NCI-H774 (cell line): ENCODE data around the gene ATRIP.

Experiments
- DNase-seq: peaks from one replicate; lab custom pipeline; 2025; lab: John Stamatoyannopoulos, UW

Gene ATRIP

GRCh38 chr3:48410205-48411040, 36.1 kb upstream of the ATRIP start:
- no peak for DNase-seq

GRCh38 chr3:48411041-48411588, 35.4 kb upstream of the ATRIP start:
- no peak for DNase-seq

DNA sequence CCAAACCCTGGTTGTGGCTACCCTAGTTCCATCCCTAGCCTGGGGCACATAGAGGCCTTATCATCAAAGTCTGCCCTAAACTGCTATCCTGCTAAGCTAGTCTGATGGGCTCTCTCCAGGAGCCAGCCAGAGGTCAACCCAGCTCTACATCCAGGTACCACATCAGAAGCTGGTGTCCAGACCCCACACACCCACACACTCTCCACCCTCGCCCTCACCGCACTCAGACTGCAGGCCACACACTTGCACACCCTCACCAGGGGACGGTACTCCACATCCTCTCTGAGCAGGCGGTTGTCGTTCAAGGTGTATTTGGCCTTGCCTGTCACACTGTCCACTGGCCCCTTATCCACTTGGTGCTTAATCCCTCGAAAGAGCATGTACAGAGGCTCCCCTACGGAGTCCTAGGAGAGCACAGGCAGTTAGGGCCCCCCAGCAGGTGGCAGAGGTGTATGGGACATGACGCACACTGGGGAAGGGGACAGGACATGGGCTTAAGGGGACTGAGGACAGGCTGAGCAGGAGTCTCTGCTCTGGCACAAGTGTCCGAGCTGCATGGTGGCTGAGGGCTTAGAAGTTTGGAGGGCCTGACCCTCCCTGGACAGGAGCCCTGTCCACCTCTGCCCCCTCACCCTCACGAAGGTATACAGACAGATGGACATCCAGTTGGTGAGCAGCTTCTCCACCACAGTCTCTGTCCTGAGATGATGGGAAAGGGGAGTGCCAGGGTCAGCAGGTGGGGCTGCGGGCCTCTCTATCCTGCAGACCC, 34.7 kb upstream of the ATRIP start:
- no peak for DNase-seq

DNA sequence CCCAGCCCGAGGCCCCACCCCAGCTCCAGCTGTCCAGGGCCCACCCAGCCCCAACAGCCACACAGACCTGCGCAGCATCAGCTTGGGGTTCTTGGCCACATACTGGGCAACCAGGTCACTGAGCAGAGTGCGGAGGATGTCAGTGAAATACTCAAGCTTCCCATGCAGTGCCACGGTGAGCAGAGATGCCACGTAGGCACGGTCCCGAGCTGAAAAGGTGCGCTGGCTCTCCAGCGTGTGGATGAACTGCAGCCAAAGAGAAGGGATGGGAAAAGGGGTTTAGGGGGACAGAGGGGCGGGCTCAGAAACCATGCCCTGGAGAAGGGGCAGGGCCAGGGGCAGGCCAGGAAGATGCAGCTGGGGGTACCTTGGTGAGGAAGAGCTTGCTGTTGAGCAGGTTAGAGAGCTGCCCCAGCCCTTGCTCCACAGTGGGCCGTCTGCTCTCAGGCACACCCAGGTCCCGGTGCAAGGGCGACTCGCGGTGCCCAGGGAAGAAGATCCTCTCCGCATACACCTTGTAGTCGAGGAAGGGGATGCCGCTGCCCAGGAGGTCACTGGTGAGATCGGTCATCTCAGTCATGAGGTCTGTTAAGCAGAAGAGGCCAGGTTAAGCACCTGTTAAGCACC, 34.0 kb upstream of the ATRIP start:
- DNase-seq = no peak

GRCh38 chr3:48413086-48413485, 33.5 kb upstream of the ATRIP start:
- DNase-seq = no peak

- no peak for DNase-seq
These were observed 32.9 kb upstream of the ATRIP start for GRCh38 chr3:48413611-48414010.

- no peak for DNase-seq
These were observed 31.9 kb upstream of the ATRIP start for GRCh38 chr3:48414376-48415250.

GRCh38 chr3:48415251-48415953, 31.1 kb upstream of the ATRIP start:
- no peak for DNase-seq

DNA sequence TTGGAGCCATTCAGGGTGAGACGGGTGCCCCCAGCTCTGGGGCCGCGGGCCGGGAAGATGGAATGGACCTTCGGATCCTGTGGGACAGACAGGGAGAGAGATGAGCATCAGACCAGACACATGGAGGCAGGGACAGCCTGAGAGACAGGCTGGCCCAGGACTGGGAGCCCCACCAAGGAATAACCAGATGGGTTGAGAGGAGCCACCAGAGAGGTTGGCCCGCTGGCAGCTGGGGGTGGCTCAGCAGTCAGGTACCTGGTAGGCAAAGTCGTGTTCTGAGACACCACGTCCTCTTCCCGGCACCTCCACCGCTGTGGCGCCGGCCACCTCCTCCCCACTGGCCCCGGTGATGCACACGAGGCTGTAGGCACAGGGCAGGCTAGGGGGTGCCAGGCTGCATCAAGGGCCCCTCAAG, 30.4 kb upstream of the ATRIP start:
- DNase-seq = no peak

GRCh38 chr3:48416546-48416945, 30.0 kb upstream of the ATRIP start:
- DNase-seq = no peak

- DNase-seq = no peak
These were observed 28.9 kb upstream of the ATRIP start for GRCh38 chr3:48417529-48418108.

DNA sequence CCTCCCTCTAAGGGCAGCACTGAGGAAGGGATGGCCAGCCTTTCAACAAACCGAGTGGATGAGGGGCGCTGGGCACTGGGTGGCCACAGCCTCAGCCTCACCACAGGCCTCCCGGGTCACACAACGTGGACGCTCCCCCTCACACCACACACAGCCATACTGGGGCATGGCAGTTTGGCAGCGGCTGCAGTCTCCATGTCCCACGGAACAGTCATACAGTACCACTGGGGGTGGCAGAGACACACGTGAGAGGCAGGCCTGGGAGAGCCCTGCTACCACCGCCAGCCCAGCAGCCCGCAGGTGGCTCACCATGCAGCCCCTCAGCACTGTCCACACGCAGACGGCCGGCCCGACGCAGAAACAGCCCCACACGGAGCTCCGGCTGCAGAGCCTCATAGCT, 28.4 kb upstream of the ATRIP start:
- DNase-seq = no peak

DNA sequence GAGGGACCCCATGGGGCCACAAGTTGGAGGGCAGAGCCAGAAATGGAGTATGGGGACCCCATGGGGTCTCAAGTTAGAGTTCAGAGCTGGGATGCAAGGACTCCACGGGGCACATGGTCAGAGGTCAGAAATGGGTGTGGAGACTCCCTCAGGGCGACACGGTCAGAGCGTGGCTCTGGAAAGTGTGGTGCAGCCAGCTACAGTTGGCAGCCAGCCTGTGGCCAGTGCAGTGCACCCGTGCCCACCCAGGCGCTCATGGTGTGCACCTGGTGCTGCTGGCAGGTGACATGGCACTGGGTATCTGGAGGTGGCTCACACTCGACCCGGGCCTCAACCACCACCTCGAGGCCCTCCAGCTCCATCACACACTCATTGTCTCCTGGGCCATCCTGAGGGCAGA, 27.9 kb upstream of the ATRIP start:
- no peak for DNase-seq

DNA sequence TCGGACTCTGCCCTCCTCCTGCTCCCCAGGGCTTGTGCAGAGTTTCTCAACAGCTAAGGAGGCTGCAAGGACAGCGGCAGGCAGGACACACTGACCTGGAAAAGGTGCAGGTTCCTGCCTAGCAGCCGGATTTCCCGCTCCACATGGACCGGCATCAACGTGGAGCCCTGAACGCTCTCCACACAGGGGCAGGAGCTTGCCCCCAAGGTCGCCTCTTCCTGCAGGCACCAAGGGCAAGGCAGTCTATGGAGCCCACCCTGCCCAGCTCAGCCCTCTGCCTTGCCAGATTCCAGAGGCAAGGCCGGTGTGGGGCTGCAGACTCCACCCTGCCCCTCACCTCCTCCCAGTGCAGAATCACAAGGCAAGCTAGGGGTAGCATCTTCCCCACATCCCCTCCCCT, 27.4 kb upstream of the ATRIP start:
- no peak for DNase-seq

- no peak for DNase-seq
These were observed 26.9 kb upstream of the ATRIP start for GRCh38 chr3:48419597-48419996.

DNA sequence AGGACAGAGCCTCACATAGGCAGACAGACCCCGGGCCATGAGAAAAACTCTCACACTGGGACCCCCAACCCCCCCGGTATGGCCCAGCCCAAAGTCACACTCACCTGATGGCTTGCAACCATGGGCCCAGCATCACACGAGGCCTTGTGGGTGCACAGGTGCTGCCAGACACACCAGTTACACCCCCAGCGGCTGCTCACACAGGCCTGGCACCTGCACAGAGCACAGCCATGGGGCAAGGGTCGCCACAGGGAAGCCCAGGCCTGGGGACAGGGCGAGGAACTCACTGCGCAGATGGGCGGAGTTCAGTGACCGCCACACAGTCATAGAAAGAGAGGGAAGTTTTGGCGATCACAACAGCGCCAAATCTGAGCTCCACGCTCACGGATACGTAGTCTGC, 26.0 kb upstream of the ATRIP start:
- no peak for DNase-seq

DNA sequence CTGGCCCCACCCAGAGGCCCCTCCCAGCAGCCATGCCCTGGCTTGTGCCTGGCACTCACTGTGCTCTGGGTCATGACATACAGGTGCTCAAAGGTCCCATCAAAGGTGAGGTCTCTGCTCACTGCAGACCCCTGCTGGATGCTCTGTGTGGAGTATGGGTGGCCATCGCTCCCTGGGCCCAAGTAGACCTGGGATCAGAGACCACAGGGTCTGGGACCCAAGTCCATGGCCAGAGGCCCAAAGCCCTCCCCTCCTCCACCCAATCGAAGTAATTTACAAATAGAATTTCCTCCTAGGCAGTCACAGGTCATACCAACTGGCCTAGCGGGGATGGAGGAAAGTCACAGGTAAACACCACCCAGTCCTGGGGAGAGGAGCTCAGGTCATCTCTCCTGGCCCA, 24.3 kb upstream of the ATRIP start:
- no peak for DNase-seq

GRCh38 chr3:48422681-48423080, 23.9 kb upstream of the ATRIP start:
- DNase-seq = no peak

DNA sequence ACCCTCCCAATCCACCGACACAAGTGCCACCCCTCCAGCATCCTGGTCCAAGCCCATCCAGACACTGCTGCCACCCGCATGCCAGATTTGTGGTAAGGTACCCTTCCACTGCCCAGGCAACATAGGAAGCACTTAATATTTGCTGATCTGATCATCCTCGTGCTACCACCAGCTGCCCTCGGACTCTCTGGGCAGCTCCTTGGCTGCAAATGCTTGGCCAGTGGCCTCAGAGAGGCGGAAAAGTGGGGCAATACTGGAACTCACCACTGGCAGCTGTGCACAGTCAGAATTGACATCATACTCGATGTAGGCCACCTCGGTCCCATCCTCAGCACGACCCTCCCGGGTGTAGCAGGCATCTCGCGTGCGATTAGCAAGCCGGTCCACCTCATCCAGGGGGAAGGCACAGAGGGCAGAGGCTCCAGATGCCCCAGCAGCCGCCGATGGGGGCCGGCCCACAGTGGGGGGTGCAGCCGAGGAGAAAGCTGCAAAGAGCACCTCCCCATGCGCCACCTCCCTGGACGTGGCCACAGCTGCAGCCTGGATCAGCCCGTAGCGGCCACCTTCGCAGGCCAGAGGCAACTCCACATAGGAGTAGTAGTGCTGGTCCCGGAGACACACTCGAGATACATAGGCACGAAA, 23.2 kb upstream of the ATRIP start:
- DNase-seq = no peak
